Inflammatory macrophage treated with lipopolysaccharide for 4 hours (primary cell): ENCODE data around the gene KIDINS220.

Source experiments
- DNase-seq: peaks from one replicate; pipeline ENCODE4 v3.0.0-alpha.2; 2020

KIDINS220 gene

DNA sequence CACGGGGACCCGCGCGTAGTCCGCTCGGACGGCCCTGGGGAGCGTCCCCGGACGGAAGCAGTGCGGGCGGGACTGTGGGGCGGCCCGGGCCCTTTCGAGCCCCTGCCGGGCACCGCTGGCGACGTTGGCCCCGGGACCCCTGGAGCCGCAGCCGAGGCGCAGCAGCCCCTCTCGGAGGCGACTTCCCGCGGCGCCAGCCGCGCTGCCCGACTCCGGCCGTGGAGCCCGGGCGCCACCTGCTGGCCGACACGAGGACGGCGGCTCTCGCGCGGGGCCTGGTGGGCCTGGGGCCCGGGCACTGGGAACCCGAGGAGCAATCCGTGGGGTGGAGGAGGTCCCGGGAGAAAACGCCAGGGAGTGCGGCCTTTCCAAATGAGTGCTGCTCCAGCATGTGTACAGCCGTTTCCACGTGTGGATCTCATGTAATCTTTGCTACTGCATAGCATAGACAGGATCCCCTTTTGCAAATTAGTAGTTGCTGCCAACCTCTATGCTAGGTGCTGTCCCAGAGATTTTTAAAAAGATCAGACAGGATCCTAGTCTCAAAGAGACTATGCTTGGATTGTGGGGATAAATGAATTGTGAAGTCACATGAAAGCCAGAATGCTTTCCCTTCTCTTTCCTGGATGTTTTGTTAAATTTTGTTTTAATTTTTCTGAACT, 151.6 kb downstream of the KIDINS220 start:
- DNase-seq = peak; percentile 57

DNA sequence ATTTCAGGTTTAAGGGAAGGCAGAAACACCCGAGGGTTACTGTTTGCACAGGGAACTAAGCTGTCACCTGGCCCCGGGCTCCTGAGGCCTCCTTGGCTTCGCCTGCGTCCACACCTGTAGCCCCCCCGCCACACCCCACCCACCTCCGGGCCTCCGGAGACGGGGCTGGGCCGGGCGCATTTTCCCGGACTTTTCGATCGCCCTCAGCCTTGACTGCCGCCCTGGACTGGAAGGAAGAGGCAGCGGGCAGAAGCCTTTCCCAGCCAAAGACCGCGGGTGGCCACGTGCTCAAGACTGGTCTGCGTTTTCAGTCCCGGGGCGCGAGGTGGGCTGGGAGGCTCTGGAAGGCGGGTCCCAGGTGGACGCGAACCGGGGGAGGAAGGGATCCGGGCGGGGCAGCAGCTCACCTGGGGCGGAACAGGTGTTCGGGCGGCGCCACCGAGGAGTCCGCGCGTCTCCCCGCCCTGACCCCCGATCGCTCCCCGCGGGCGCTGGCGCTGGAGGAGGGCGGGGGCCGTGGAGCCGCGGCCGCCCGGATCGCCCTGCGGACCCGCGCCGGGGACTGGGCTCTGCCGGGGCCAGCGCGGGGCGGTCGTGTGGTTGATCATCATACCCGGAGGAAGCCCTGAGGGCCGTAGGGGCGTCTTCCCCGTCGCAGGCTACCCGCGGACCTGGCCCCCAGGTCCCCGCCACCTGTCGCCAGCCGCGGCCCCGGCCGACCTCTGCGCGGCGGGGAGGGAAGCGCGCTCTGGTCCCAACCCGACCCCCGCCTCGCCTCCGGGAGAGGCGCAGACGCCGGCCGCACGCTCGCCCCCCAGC, 152.3 kb downstream of the KIDINS220 start:
- peak; percentile 63 for DNase-seq

DNA sequence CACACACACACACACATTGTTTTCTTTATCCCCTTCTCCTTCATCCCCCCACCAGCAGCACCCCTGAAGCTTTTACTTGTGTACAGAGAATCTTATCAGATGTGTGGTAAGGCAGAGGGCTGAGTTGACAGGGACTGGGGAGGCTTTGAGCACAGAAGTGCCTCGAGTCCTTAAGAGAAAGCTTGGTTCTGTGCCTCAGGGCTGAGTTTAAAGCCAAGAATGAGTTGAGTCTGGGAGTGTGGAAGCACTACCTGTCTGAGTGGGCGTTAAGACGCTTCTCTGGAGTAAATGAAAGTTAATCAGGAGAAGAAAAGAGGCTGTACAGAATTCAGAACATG, 152.9 kb downstream of the KIDINS220 start:
- peak; percentile 47 for DNase-seq

DNA sequence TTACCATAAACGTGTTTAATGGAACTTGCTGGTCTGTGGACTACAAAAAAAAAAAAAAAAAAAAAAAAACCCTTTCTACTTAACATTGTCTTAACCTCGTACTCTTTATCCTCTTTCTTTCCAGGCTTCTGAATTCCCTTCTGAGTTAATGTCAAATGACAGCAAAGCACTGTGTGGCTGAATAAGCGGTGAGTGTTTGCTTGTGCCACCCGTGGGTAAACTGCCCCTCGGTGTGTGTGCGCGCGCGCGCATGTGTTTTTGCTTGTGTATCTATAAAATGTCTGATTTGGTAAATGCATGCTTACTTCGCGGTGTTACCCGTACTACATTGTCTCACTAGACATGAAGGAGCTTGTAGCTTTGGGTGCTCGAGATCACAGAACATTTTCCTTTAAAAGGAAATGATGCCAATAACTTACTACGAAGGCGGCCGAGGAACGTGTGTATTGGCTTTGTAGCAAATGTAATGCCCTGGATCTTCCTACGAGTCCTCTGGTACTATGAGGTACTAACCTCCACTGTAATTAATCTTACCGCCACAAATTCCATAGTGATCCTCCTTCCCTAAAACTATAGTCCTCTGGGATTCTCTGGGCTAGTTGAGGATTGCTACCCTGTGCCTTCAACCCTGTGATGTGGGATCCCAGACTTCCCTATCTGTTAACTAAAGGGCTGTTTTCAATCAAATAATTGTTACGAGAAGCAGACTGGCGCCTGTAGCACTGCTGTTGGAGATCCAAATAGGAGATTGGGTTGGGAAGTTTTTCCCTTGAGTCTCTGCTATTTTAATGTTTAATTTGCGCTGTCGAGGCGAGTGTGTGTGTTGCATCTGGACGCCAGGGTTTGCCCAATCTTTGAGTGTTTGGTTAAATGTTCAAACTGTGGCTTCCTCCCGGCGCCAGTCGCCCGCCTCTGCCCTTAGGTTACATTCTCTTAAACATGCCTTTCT, 154.4 kb downstream of the KIDINS220 start:
- DNase-seq = peak; percentile 63

DNA sequence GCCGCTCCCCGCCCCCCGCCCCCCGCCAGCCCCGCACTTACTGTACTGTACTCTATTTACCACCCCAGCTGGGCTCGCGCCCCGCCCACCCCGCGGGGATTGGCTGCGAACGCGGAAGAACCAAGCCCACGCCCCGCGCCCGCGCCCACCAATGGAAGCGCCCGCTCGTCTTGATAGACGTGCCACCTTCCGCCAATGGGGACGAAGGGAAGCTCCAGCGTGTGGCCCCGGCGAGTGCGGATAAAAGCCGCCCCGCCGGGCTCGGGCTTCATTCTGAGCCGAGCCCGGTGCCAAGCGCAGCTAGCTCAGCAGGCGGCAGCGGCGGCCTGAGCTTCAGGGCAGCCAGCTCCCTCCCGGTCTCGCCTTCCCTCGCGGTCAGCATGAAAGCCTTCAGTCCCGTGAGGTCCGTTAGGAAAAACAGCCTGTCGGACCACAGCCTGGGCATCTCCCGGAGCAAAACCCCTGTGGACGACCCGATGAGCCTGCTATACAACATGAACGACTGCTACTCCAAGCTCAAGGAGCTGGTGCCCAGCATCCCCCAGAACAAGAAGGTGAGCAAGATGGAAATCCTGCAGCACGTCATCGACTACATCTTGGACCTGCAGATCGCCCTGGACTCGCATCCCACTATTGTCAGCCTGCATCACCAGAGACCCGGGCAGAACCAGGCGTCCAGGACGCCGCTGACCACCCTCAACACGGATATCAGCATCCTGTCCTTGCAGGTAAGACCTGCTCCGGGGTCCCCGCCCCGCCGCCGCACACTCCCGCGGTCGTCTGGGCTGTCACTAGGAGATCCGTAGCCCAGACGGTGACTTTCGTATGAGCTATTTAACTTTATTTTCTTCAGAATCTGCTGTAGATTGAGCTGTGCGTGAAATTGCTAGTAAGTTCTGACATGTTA, 155.4 kb downstream of the KIDINS220 start, which contains the start of gene ID2:
Gene ID2, plus strand, starts transcription at position 271 of the 907 bp plus-strand sequence. Its CDS starts 110 bp downstream, at position 381.
- DNase-seq = peak; percentile 100

DNA sequence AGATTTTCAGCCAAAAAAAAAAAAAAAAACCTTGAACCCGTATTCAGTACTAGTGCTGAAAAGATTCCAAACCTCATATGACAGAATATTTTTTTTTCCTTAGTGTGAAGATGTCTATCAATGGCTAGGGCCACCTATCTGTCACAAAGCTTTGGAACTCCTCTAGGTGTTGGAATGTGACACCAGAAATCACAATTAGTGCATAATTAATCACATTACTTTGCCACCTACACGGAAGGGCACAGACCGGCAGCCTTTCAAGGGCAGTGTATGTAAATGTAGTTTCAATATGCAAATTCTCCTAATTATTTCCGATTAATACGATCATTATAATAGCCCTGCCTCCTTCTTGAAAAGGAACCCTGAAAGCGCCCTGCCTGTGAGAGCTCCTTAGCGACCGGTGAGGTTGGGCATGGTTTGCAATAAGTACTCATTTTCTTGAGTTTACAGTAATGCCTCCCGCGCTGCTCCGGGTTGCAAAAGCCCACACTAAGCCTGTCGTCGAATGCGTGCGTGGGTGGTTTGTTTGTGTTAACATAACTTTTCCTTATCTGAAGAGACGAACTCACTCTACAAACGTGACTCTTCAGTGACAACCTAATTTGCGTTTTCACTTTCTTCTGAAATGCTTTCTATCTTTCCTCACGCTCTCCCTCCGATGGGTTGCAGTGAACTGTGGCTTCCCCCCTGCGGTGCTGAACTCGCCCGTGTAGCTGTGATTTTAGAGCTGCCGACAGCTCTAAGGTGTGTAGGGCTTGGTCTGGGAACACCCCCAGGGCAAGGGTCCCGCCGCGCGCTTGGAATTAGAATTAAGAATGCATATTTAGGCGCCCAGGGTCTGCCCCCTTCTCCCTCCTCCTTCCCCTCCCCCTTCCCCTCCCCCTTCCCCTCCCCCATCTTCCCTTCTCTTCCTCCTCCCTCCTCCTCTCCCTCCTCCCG, 156.3 kb downstream of the KIDINS220 start:
- peak; percentile 98 for DNase-seq

DNA sequence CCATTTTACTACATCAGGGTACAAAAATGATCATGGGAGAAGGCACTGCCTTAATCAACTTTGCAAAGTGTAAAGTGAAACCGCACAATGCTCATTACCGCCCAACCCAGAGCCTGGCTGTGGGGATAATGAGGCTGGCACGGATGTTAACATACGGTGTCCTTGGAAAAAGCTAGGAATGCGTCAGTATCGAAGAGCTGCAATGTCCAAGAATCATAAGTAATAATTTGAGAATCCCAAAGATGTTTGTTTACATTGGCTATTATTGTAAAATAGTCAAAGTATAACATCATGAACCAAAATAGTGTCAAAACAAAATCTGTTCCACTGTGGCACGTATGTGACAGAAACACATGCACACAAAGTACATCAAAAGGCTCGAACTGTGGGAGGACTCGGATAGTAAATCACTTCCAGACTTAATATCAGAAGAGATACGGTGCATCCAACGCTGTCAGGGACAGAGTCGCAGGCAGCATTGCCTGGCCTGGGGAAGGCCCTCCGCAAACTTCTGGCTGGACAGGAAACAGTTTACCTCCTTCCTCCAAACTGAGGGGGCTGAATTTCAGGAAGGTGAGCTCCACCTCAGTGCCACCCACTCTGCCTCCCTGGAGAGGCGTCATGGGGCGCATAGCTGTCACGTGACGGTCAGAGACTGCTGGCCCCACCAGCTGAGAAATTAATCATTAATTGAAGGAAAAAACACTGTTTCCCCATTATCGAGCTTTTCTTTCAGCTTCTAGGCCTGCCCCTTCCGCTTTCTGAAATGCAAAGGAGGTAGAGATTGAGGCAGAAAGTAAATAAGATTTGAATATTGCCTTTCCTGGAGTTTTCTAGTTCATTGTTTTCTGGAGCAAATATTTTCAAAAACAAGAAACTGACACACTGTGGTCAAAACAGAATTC, 157.3 kb downstream of the KIDINS220 start:
- peak; percentile 64 for DNase-seq

DNA sequence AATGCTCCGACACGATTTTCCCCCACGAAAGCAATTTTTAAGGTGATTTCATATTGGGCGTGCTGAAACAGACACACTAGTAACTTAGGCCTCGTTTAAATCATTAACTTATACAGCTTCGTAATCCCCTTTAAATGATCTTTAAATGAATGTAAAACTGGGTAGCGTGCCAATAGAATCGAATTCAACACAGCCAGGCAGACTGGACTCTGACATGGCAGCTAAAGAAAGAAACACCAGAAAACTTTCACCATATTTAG, 157.9 kb downstream of the KIDINS220 start:
- DNase-seq = no peak
